BJ (cell line): ENCODE data around the gene ADRA2B. TPM values are rescaled to one million over a fixed set of nuclear protein-coding genes. Genes with fewer than 3 reads are reported as not detected.

Experiments used
- CTCF ChIA-PET: fragments of 350-600 bp; formaldehyde crosslinking; extraction: SDS; loops from one replicate; lab custom pipeline; 2021; ENCODE audit warnings: antibody characterized with exemption, inconsistent platforms; lab: Yijun Ruan, JAX
- POLR2A ChIA-PET: fragments of 300-600 bp; sonication (Branson Sonifier 250); formaldehyde crosslinking; extraction: SDS; loops from one replicate; lab custom pipeline; 2021; ENCODE audit warnings: antibody characterized with exemption; lab: Charles Lee
- DNase-seq: peaks from one replicate; pipeline ENCODE4 v3.0.0-alpha.2; 2011; ENCODE audit warnings: low read depth
- H3K27me3 ChIP-seq: 2 replicates; pipeline ENCODE4 v1.6.0; 2011; ENCODE audit warnings: low read length; ENCODE audit not compliant: control insufficient read depth, insufficient read depth
- H3K36me3 ChIP-seq: 2 replicates; pipeline ENCODE4 v1.5.1; 2011; ENCODE audit warnings: low read length; ENCODE audit not compliant: control insufficient read depth, insufficient read depth
- H3K4me3 ChIP-seq: 2 replicates; pipeline ENCODE4 v1.5.1; 2011; ENCODE audit warnings: low read depth, mild to moderate bottlenecking, control low read depth, low read length
- CTCF ChIP-seq: IDR thresholded peaks from 2 replicates; pipeline ENCODE4 v1.5.1; 2011; ENCODE audit warnings: low read depth, mild to moderate bottlenecking, control low read depth, inconsistent platforms, low read length, moderate library complexity; ENCODE audit not compliant: insufficient read depth
- polyA plus RNA-seq: library from polyadenylated mRNA; depleted of rRNA; stranded (reverse); fragments of >200 nt; gene quantifications from 2 replicates; pipeline ENCODE4 v1.2.3, GENCODE V29; 2011

Gene ADRA2B
- polyA plus RNA-seq, 1 experiment, result not detected

GRCh38 chr2:96122391-96122790, 6.0 kb upstream of the ADRA2B start:
- H3K27me3 ChIP-seq, result peaks cover 32% of the 10 kb centered on the region

GRCh38 chr2:96121414-96121813, 5.0 kb upstream of the ADRA2B start:
- Histone ChIP-seq H3K36me3 (no peaks in the 10 kb centered on the region), H3K27me3 (peaks cover 34% of the 10 kb centered on the region), H3K4me3 (no peak overlapping the region)
- ChIA-PET POLR2A (no interaction called here), CTCF (no interaction called here)
- no peak for TF ChIP-seq CTCF
- DNase-seq, result no peak

More at GRCh38 chr2:96122391-96122790, 6.0 kb upstream of the ADRA2B start:
- TF ChIP-seq CTCF, result no peak
- ChIA-PET CTCF (interaction anchor here (1.7 kb wide), 1 partner anchor 100 kb away, joined by 5 read pairs; no protein-coding TSS in a partner anchor), POLR2A (no interaction called here)
- no peaks in the 10 kb centered on the region for H3K36me3 ChIP-seq
- no peak for DNase-seq
- H3K4me3 ChIP-seq, result no peak overlapping the region

GRCh38 chr2:96120991-96121390, 4.6 kb upstream of the ADRA2B start:
- DNase-seq, result no peak
- no peak for TF ChIP-seq CTCF
- CTCF ChIA-PET, result no interaction called here
- POLR2A ChIA-PET, result no interaction called here
- Histone ChIP-seq H3K36me3 (no peaks in the 10 kb centered on the region), H3K27me3 (peaks cover 36% of the 10 kb centered on the region), H3K4me3 (no peak overlapping the region)

GRCh38 chr2:96120091-96120720, 3.8 kb upstream of the ADRA2B start:
- no peak overlapping the region for H3K4me3 ChIP-seq
- peaks cover 41% of the 10 kb centered on the region for H3K27me3 ChIP-seq
- TF ChIP-seq CTCF, result no peak
- POLR2A ChIA-PET, result no interaction called here
- no peak for DNase-seq
- CTCF ChIA-PET, result interaction anchor here (1.0 kb wide), 1 partner anchor 127 kb away, joined by 4 read pairs; no protein-coding TSS in a partner anchor
- no peaks in the 10 kb centered on the region for H3K36me3 ChIP-seq

- no peak for TF ChIP-seq CTCF
- Histone ChIP-seq H3K36me3 (no peaks in the 10 kb centered on the region), H3K27me3 (peaks cover 44% of the 10 kb centered on the region), H3K4me3 (no peak overlapping the region)
- ChIA-PET POLR2A (no interaction called here), CTCF (interaction anchor here (1.0 to 4.3 kb wide), 2 partner anchors 127 kb away, joined by 4 to 31 read pairs; partner anchors contain the start of gene ANKRD36C)
- DNase-seq, result no peak
Measured at GRCh38 chr2:96119389-96119751, 3.0 kb upstream of the ADRA2B start.
